Endothelial cell of umbilical vein (primary cell): ENCODE measurements around the gene ZG16B.

ENCODE experiments used
- CTCF ChIP-seq, 2 donors: IDR thresholded peaks; 1 replicate in 1 of 2; 2 replicates in 1 of 2; pipeline ENCODE4 v1.5.1; 2011; ENCODE audit warnings: low read length in 2 of 2, mild to moderate bottlenecking in 2 of 2, moderate library complexity in 2 of 2, control low read depth in 1 of 2, inconsistent platforms in 1 of 2, low read depth in 1 of 2; ENCODE audit not compliant: insufficient read depth in 1 of 2; ENCODE audit errors: extremely low read depth in 1 of 2
- EZH2 ChIP-seq: IDR thresholded peaks from 2 replicates; pipeline ENCODE4 v1.6.1; 2012; ENCODE audit warnings: borderline replicate concordance, low read depth, mild to moderate bottlenecking, moderate library complexity, low read length, inconsistent platforms; ENCODE audit not compliant: severe bottlenecking
- JUN ChIP-seq: IDR thresholded peaks from 2 replicates; pipeline ENCODE4 v1.6.1; 2011; ENCODE audit warnings: borderline replicate concordance, low read depth; ENCODE audit not compliant: insufficient read length, insufficient read depth
- MAX ChIP-seq: IDR thresholded peaks from 2 replicates; pipeline ENCODE4 v1.6.1; 2011; ENCODE audit not compliant: insufficient read depth, insufficient read length
- POLR2A ChIP-seq: IDR thresholded peaks from 2 replicates; pipeline ENCODE4 v1.6.1; 2012; ENCODE audit warnings: low read depth, mild to moderate bottlenecking, control low read depth, low read length
- POLR2AphosphoS5 ChIP-seq: IDR thresholded peaks from 2 replicates; pipeline ENCODE4 v1.6.1; 2012; ENCODE audit warnings: low read depth, mild to moderate bottlenecking, control low read depth, low read length, moderate library complexity; ENCODE audit not compliant: insufficient read depth

GRCh38 chr16:2824626-2825025 lies 5.5 kb upstream of the ZG16B start:
- TF ChIP-seq POLR2A (no peak), CTCF (IDR thresholded peaks at IDR 0.05; ENCODE audit: extremely low read depth in 1 of 2, insufficient read depth in 1 of 2, low read depth in 1 of 2, low read length in 2 of 2) (no peak), EZH2 (no peak), JUN (no peak), POLR2AphosphoS5 (no peak), MAX (no peak)
